ENCODE measurements around the gene HFM1. TPM values are rescaled to one million over a fixed set of nuclear protein-coding genes. Genes with fewer than 3 reads are reported as not detected.
A peak's percentile ranks its signal among the peaks of the same experiment; 100 is the strongest.

The HFM1 gene
- total RNA-seq, 1 experiment from 2014 or later = 0.39 TPM

- BruUV-seq (replicated peaks) = no TSS peak
- no peaks in the 10 kb centered on the region for H3K36me3 ChIP-seq (ENCODE audit: control insufficient read depth, insufficient read depth, low read length)
- DNase-seq (ENCODE audit: low read depth, low spot score) (no peak), ATAC-seq (0 out of 2 replicates have a peak, but pooled peaks have one; percentile 73)
- peaks cover 6% of the 10 kb centered on the region for H3K27me3 ChIP-seq (ENCODE audit: control insufficient read depth, insufficient read depth, low read length)
- TF ChIP-seq POLR2AphosphoS5 (IDR thresholded peaks at IDR 0.05; ENCODE audit: low read depth, low read length) = no peak
- peak; percentile 48; the same call in 1 of the 2 replicates for TF ChIP-seq CTCF (IDR thresholded peaks at IDR 0.05)
- no peak overlapping the region for H3K27ac ChIP-seq (ENCODE audit: low read length)
- no peaks in the 10 kb centered on the region for H3K4me1 ChIP-seq (ENCODE audit: control insufficient read depth, insufficient read depth, low read length)
- H3K4me3 ChIP-seq (ENCODE audit: low read depth in 2 of 2, low read length in 2 of 2) = no peak overlapping the region
- POLR2A ChIA-PET = interaction anchor here (0.6 kb wide), 1 partner anchor 1598 kb away, joined by 5 read pairs; no protein-coding TSS in a partner anchor
- CTCF ChIA-PET = interaction anchor here (0.6 kb wide), 1 partner anchor 477 kb away, joined by 10 read pairs; no protein-coding TSS in a partner anchor
- H3K9me3 ChIP-seq (ENCODE audit: control insufficient read depth, insufficient read depth, low read depth, low read length) = no peaks in the 10 kb centered on the region
- in situ Hi-C loops (cut with HindIII; ENCODE audit: low pct_unique_long_range_greater_than_20kb, low sequenced_read_pairs) (no loop called here), intact Hi-C loops (cut with micrococcal nuclease; ENCODE audit: unreplicated experiment) (no loop called here)
Observed at GRCh38 chr1:91440847-91441246, 36.2 kb upstream of the HFM1 start.

GRCh38 chr1:91439016-91439415 is 34.4 kb upstream of the HFM1 start:
- ATAC-seq = no peak

More at GRCh38 chr1:91439016-91439415, 34.4 kb upstream of the HFM1 start:
- TF ChIP-seq CTCF (IDR thresholded peaks at IDR 0.05) (no peak), REST (IDR thresholded peaks at IDR 0.05; ENCODE audit: insufficient read depth in 1 of 2, low read depth in 2 of 2, low read length in 1 of 2) (no peak), SIN3A (IDR thresholded peaks at IDR 0.05; ENCODE audit: borderline replicate concordance, insufficient read depth, low read depth, low read length) (no peak), POLR2AphosphoS5 (IDR thresholded peaks at IDR 0.05; ENCODE audit: low read depth, low read length) (no peak), TCF7L2 (IDR thresholded peaks at IDR 0.05; ENCODE audit: low read depth, low read length) (no peak)
- in situ Hi-C loops (cut with HindIII; ENCODE audit: low pct_unique_long_range_greater_than_20kb, low sequenced_read_pairs) = no loop called here
- no peak overlapping the region for H3K4me3 ChIP-seq (ENCODE audit: low read depth in 2 of 2, low read length in 2 of 2)
- no peaks in the 10 kb centered on the region for H3K4me1 ChIP-seq (ENCODE audit: control insufficient read depth, insufficient read depth, low read length)
- BruUV-seq (replicated peaks) = no TSS peak
- H3K27me3 ChIP-seq (ENCODE audit: control insufficient read depth, insufficient read depth, low read length) = peaks cover 7% of the 10 kb centered on the region
- no peak for DNase-seq (ENCODE audit: low read depth, low spot score)
- no peaks in the 10 kb centered on the region for H3K9me3 ChIP-seq (ENCODE audit: control insufficient read depth, insufficient read depth, low read depth, low read length)
- ChIA-PET POLR2A (no interaction called here), CTCF (no interaction called here)
- H3K36me3 ChIP-seq (ENCODE audit: control insufficient read depth, insufficient read depth, low read length) = no peaks in the 10 kb centered on the region
- H3K27ac ChIP-seq (ENCODE audit: low read length) = no peak overlapping the region
- intact Hi-C loops (cut with micrococcal nuclease; ENCODE audit: unreplicated experiment) = no loop called here
